Ovary (tissue), 3 donors: ENCODE results near the gene MYOM1.
"Not testable (repeated sequence)": the region's sequence is repeated elsewhere in the genome, so short reads cannot be mapped to it uniquely, and the experiment has no call there.

Source experiments
- POLR2A ChIP-seq: fragments of 450-650 bp; IDR thresholded peaks from one replicate; pipeline ENCODE4 v1.6.1; 2017; ENCODE audit warnings: antibody characterized with exemption, mild to moderate bottlenecking, moderate library complexity
- TF ChIP-seq, protein P1 (sequence below), 3 donors: fragments of 450-650 bp in 2 of 3; fragments of 200-600 bp in 1 of 3; IDR thresholded peaks; one replicate each; pipeline versions ENCODE4 v1.5.1 to v1.8.0; 2016 to 2022; ENCODE audit warnings: antibody characterized with exemption in 3 of 3, mild to moderate bottlenecking in 1 of 3
- donor health status: DM: no; HTN: no; CAD: no.

GRCh38 chr18:3049897-3050454, 169.8 kb downstream of the MYOM1 start:
- TF ChIP-seq, protein P1, sequence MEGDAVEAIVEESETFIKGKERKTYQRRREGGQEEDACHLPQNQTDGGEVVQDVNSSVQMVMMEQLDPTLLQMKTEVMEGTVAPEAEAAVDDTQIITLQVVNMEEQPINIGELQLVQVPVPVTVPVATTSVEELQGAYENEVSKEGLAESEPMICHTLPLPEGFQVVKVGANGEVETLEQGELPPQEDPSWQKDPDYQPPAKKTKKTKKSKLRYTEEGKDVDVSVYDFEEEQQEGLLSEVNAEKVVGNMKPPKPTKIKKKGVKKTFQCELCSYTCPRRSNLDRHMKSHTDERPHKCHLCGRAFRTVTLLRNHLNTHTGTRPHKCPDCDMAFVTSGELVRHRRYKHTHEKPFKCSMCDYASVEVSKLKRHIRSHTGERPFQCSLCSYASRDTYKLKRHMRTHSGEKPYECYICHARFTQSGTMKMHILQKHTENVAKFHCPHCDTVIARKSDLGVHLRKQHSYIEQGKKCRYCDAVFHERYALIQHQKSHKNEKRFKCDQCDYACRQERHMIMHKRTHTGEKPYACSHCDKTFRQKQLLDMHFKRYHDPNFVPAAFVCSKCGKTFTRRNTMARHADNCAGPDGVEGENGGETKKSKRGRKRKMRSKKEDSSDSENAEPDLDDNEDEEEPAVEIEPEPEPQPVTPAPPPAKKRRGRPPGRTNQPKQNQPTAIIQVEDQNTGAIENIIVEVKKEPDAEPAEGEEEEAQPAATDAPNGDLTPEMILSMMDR (IDR thresholded peaks at IDR 0.05) = not testable (repeated sequence)
- not testable (repeated sequence) for TF ChIP-seq POLR2A
